Pancreas (tissue), 10 donors: Measurements from ENCODE around the gene FRMD7. TPM values are rescaled to one million over a fixed set of nuclear protein-coding genes. Genes with fewer than 3 reads are reported as not detected.

ENCODE experiments used
- ATAC-seq, 4 donors: fragments of 200-7000 bp; cut with Tn5 transposase; one replicate each; pipeline versions ENCODE4 v1.8.0 to v1.9.1; 2020; ENCODE audit warnings: mild to moderate bottlenecking in 4 of 4, moderate library complexity in 4 of 4
- DNase-seq, 6 donors: peaks; one replicate each; pipeline ENCODE4 v3.0.0-alpha.2; 2020
- FAIRE-seq: peaks from 2 replicates; lab custom pipeline; 2012; peaks lifted over from hg19 to GRCh38; lab: Jason Lieb, UNC
- H3K27ac ChIP-seq, 4 donors: fragments of 200-600 bp; sonication (generic); 1 replicate in 3 of 4; 2 replicates in 1 of 4; pipeline versions ENCODE4 v1.5.0 to v1.8.0; 2020
- H3K27me3 ChIP-seq, 4 donors: fragments of 200-600 bp; one replicate each; pipeline ENCODE4 v1.8.0; 2021
- H3K36me3 ChIP-seq, 3 donors: fragments of 200-600 bp; sonication (generic) in 1 of 3; one replicate each; pipeline versions ENCODE4 v1.5.0 to v1.8.0; 2020 to 2021
- H3K4me1 ChIP-seq, 3 donors: fragments of 200-600 bp; one replicate each; pipeline ENCODE4 v1.8.0; 2021
- H3K4me3 ChIP-seq, 4 donors: fragments of 200-600 bp; sonication (generic) in 2 of 4; one replicate each; pipeline versions ENCODE4 v1.5.0 to v1.8.0; 2020 to 2021
- H3K9me3 ChIP-seq, 4 donors: fragments of 200-600 bp; one replicate each; pipeline ENCODE4 v1.8.0; 2021
- WGBS, 2 donors: extraction: QIAGEN DNeasy Blood & Tissue Kit; methylation state at CpG; one replicate each; pipeline ENCODE4 v1.1.7; 2013; 5-methylcytosine and 5-hydroxymethylcytosine counted together
- intact Hi-C, 3 donors: fragments of 100-400 bp; cut with DNase I; formaldehyde crosslinking; loops; one replicate each; pipeline versions ENCODE4 v1.11.1 to v1.14.2; 2022
- polyA plus RNA-seq, 2 donors: library from polyadenylated mRNA; stranded (reverse); fragments of 200-250 nt; gene quantifications; one replicate each; pipeline ENCODE4 v1.2.3, GENCODE V29; 2013
- total RNA-seq, 6 donors: library from RNA; stranded (reverse); fragmentation: NEBNext Ultra II Directional in 4 of 6; extraction: Animal tissue kit (Norgen Biotek cat#: 25700) in 4 of 6; gene quantifications; one replicate each; pipeline versions ENCODE4 v1.2.1 to v1.2.4, GENCODE V29; 2021 to 2023
- TF ChIP-seq, protein P1 (sequence below), 4 donors: fragments of 200-600 bp; sonication (generic) in 3 of 4; IDR thresholded peaks; one replicate each; pipeline versions ENCODE4 v1.5.0 to v1.8.0; 2021; ENCODE audit warnings: antibody characterized with exemption in 4 of 4
- donor health status: healthy with polysubstance abuse.
- donor health status: DM: no; HTN: no; CAD: no; lungs with moderate emphysema.
- donor health status: DM: no; HTN: no; CAD: no.
- donor health status: control.
- donor health status: control.
- donor health status: Bipolar disorder and iron deficiency.
- donor health status: DM: yes; HTN: yes; CAD: no.
- donor health status: DM: no; HTN: no; CAD: no.
- donor health status: DM: no; HTN: no; CAD: no.
- donor health status: DM: yes; HTN: yes; CAD: no.

The FRMD7 gene
- total and polyA plus RNA-seq, 8 donors = 0.02 TPM; not detected in 7

DNA sequence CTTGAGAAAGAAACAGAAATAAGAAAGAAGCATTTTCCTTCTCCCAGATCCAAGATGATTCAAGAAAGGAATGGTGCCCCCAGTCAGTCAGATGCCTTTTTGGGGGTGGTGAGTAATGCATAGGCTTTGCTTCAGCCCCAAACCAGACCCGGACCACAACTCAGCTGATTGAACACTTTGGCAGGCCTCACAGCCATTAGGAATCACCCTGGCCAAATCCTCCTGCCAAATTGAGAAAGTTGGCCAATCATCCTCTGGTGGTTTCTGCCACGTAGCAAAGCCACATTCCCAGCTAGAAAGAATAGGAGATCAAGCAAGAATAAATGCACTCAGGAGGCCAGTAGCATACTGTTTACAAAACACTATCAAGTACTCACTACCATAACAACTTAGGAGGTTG, 33.7 kb downstream of the FRMD7 start:
- ATAC-seq = no peak
- no peaks in the 10 kb centered on the region for H3K9me3 ChIP-seq
- DNase-seq = no peak
- intact Hi-C loops = no loop called here
- TF ChIP-seq, protein P1, sequence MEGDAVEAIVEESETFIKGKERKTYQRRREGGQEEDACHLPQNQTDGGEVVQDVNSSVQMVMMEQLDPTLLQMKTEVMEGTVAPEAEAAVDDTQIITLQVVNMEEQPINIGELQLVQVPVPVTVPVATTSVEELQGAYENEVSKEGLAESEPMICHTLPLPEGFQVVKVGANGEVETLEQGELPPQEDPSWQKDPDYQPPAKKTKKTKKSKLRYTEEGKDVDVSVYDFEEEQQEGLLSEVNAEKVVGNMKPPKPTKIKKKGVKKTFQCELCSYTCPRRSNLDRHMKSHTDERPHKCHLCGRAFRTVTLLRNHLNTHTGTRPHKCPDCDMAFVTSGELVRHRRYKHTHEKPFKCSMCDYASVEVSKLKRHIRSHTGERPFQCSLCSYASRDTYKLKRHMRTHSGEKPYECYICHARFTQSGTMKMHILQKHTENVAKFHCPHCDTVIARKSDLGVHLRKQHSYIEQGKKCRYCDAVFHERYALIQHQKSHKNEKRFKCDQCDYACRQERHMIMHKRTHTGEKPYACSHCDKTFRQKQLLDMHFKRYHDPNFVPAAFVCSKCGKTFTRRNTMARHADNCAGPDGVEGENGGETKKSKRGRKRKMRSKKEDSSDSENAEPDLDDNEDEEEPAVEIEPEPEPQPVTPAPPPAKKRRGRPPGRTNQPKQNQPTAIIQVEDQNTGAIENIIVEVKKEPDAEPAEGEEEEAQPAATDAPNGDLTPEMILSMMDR (IDR thresholded peaks at IDR 0.05) = no peak
- no peak for FAIRE-seq
- WGBS, 2 donors = 52 to 57% methylated on average over 2 of the region's 2 CpGs
- no peaks in the 10 kb centered on the region for H3K36me3 ChIP-seq
- H3K4me3 ChIP-seq = no peak overlapping the region
- no peak overlapping the region for H3K27ac ChIP-seq
- peaks cover 0 to 14% (median 3%) of the 10 kb centered on the region in 4 donors for H3K27me3 ChIP-seq
- no peaks in the 10 kb centered on the region for H3K4me1 ChIP-seq

DNA sequence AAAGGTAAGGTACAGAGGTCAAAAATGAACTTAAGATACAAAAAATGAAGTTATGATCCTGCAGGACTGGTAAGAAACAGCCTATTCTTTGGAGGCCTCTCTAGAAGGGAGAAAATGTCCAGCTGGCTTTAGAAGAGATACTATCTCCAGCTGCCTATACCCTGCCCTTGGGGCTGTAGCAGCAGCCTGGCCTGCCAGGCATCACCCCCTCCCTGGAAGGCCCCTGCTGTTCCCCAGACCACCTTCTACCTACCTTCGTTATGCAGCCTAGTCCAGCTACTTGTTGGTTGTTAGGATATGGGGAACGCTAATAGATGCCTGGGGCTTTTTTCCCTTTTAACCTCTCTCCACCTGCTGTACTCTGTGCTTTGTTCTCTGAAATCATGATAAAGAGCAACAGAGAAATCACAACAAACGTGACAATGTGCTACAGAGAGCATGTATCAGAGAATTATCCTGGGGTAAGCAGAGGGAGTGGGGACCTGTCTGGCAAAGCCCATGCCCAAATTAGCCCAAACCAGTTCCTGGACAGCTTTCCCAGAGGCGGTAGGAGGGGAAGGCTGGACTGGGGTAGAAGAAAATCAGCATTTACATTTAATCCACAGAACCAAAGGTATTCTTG, 34.5 kb downstream of the FRMD7 start:
- Histone ChIP-seq H3K27me3 (peaks cover 0 to 14% (median 3%) of the 10 kb centered on the region in 4 donors), H3K36me3 (no peaks in the 10 kb centered on the region), H3K27ac (no peak overlapping the region), H3K4me1 (no peaks in the 10 kb centered on the region), H3K9me3 (no peaks in the 10 kb centered on the region), H3K4me3 (no peak overlapping the region)
- WGBS, 2 donors = 57 to 68% methylated on average over 4 of the region's 4 CpGs
- DNase-seq = no peak
- no peak for FAIRE-seq
- TF ChIP-seq, protein P1 (IDR thresholded peaks at IDR 0.05) = no peak
- intact Hi-C loops = no loop called here
- ATAC-seq = no peak

DNA sequence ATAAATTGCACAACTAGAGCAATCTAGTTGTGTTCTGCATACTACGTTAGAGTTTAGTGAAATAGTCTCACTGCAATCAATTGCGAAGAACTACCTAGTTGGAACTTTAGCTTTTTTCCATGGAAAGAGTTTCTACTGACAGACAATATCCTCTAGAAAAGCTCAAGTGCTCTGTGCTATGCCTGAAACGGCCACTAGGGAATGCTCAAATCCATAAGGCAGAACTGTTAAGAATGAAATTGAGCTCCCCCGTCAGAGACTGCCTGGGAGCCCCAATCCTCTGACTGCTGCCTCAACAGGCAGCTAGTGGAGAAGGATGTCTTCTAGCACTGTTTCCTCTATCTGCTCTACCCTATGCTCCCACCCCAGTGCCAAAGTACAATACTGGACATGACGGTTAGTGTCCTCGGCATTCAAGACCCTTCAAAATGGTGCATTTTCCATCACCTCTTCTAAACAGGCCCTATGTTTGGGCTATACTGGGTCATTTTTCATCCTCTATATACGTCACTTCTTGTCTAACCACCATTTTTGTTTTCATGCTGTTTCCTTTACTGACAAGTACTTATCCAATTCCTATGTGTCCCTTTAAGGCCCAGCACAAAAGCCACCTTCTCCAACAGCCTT, 35.3 kb downstream of the FRMD7 start:
- Histone ChIP-seq H3K9me3 (no peaks in the 10 kb centered on the region), H3K4me3 (no peak overlapping the region), H3K27ac (no peak overlapping the region), H3K4me1 (no peaks in the 10 kb centered on the region), H3K27me3 (peaks cover 0 to 14% (median 3%) of the 10 kb centered on the region in 4 donors), H3K36me3 (no peaks in the 10 kb centered on the region)
- ATAC-seq (peak; percentile 56 to 89 (median 86)), FAIRE-seq (no peak), DNase-seq (peak in 4 of 6 donors; percentile 27 to 61 (median 36))
- intact Hi-C loops = no loop called here
- 38 to 43% methylated on average over 7 of the region's 7 CpGs for WGBS, 2 donors
- TF ChIP-seq, protein P1 (IDR thresholded peaks at IDR 0.05) = peak; percentile 46 to 75 (median 74)

DNA sequence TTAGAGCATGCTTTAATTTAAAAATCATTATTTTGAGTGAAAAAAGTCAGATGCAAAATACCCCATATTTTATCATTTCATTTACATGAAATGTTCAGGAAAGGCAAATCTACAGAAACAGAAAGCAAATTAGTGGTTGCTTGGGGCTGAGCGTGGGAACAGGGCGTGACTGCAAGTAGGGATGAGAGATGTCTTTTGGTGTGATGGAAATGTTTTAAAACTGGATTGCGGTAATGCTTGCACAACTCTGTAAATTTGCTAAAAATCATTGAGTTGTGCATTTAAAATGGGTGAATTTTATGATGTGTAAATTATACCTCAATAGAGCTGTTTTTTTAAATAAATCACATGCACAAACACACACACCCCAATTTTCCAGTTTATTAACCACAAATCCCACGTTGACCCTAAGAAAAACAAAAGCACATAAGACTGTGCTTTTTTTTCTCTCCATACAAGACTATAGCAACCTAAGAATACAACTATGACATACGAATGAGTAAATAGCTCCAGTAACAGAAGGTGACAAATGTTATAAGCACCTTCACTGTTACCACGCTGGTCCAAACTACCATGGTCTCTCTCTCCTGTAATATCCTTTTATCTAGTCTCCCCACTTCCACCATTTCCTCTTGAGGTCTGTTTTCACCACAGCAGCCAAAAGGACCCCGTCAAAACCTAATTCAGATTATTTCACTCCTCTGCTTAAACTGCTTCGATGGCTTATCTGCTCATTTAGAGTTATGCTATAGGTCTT, 37.2 kb downstream of the FRMD7 start:
- no peak for FAIRE-seq

More for the DNA sequence above, 37.2 kb downstream of the FRMD7 start:
- intact Hi-C loops = no loop called here
- TF ChIP-seq, protein P1 (IDR thresholded peaks at IDR 0.05) = no peak
- Histone ChIP-seq H3K27ac (no peak overlapping the region), H3K4me3 (no peak overlapping the region), H3K36me3 (no peaks in the 10 kb centered on the region), H3K27me3 (peaks cover 0 to 13% (median 3%) of the 10 kb centered on the region in 4 donors), H3K9me3 (no peaks in the 10 kb centered on the region), H3K4me1 (no peaks in the 10 kb centered on the region)
- WGBS, 2 donors = 67 to 72% methylated on average over 8 of the region's 8 CpGs
- DNase-seq = no peak
- ATAC-seq = no peak
